Heart left ventricle (tissue), 16 donors: Measurements from ENCODE around the gene GALNT13. TPM values are rescaled to one million over a fixed set of nuclear protein-coding genes. Genes with fewer than 3 reads are reported as not detected.

Experiments
- ATAC-seq, 4 donors: fragments of 200-7000 bp; cut with Tn5 transposase; one replicate each; pipeline ENCODE4 v1.9.1; 2020 to 2022; ENCODE audit warnings: moderate library complexity in 4 of 4, mild to moderate bottlenecking in 3 of 4, moderate number of reproducible peaks in 1 of 4
- DNase-seq, 5 donors: peaks; one replicate each; pipeline ENCODE4 v3.0.0-alpha.2; 2020
- H3K27ac ChIP-seq, 12 donors: fragments of 200-600 bp; sonication (generic) in 4 of 12; one replicate each; pipeline versions ENCODE4 v1.5.0 to v1.8.0; 2016 to 2022; ENCODE audit warnings: mild to moderate bottlenecking in 2 of 12
- H3K27me3 ChIP-seq, 9 donors: fragments of 200-600 bp; sonication (generic) in 2 of 9; one replicate each; pipeline versions ENCODE4 v1.5.1 to v1.8.0; 2016 to 2022; ENCODE audit warnings: mild to moderate bottlenecking in 3 of 9
- H3K36me3 ChIP-seq, 9 donors: fragments of 200-600 bp; sonication (generic) in 2 of 9; one replicate each; pipeline versions ENCODE4 v1.5.0 to v1.8.0; 2018 to 2022; ENCODE audit warnings: mild to moderate bottlenecking in 2 of 9
- H3K4me1 ChIP-seq, 12 donors: fragments of 200-600 bp; sonication (generic) in 4 of 12; one replicate each; pipeline versions ENCODE4 v1.5.0 to v1.8.0; 2016 to 2022; ENCODE audit warnings: mild to moderate bottlenecking in 3 of 12
- H3K4me3 ChIP-seq, 12 donors: fragments of 200-600 bp; sonication (generic) in 4 of 12; one replicate each; pipeline versions ENCODE4 v1.5.0 to v1.8.0; 2017 to 2022; ENCODE audit warnings: mild to moderate bottlenecking in 9 of 12, moderate library complexity in 4 of 12
- H3K9me3 ChIP-seq, 12 donors: fragments of 200-600 bp; sonication (generic) in 4 of 12; one replicate each; pipeline versions ENCODE4 v1.5.0 to v1.8.0; 2016 to 2022; ENCODE audit warnings: mild to moderate bottlenecking in 1 of 12
- CTCF ChIP-seq, 12 donors: fragments of 200-600 bp; sonication (generic) in 4 of 12; IDR thresholded peaks; one replicate each; pipeline versions ENCODE4 v1.5.0 to v1.8.0; 2018 to 2022; ENCODE audit warnings: antibody characterized with exemption in 12 of 12, mild to moderate bottlenecking in 5 of 12
- POLR2A ChIP-seq, 2 donors: fragments of 450-650 bp; IDR thresholded peaks; one replicate each; pipeline ENCODE4 v1.6.1; 2017; ENCODE audit warnings: antibody characterized with exemption in 2 of 2, mild to moderate bottlenecking in 2 of 2, moderate library complexity in 2 of 2
- WGBS, 4 donors: extraction: QIAGEN DNeasy Blood & Tissue Kit in 2 of 4; methylation state at CpG; one replicate each; pipeline versions ENCODE4 v1.1.5 to v1.1.7; 2013 to 2018; 5-methylcytosine and 5-hydroxymethylcytosine counted together
- intact Hi-C, 10 donors: fragments of 100-400 bp; cut with DNase I; formaldehyde crosslinking; loops; one replicate each; pipeline versions ENCODE4 v1.11.1 to v1.14.2; 2022
- polyA plus RNA-seq, 2 donors: library from polyadenylated mRNA; stranded (reverse); fragments of 200-250 nt; gene quantifications; one replicate each; pipeline ENCODE4 v1.2.3, GENCODE V29; 2013
- total RNA-seq, 9 donors: library from RNA; depleted of rRNA in 2 of 9; stranded (reverse); fragments of >200 nt in 2 of 9; fragmentation: NEBNext Ultra II Directional in 3 of 9; extraction: Animal tissue kit (Norgen Biotek cat#: 25700) in 3 of 9; gene quantifications; one replicate each; pipeline versions ENCODE4 v1.1.0 to v1.2.4, GENCODE V29; 2016 to 2023
- donor health status: ischemic (EF 13 %, LVEDD 7.1; RV severe dilation, severe dysfunction).
- donor health status: healthy with polysubstance abuse.
- donor health status: DM: no; HTN: yes; CAD: no.
- donor health status: DM: no; HTN: no; CAD: no.
- donor health status: ischemic (EF 25% LVEDD 6.9; RV normal size, moderate dysfunction).
- donor health status: ischemic (EF 25% LVEDD 5.7; RV mildly dilated, moderate dysfunction).
- donor health status: healthy.
- donor health status: DM: yes; HTN: yes; CAD: no.
- donor health status: ischemic (EF 35%, LVEDD 5.7; RV mildly dilated, moderate dysfunction).
- donor health status: nonischemic (EF 11% LVEDD 7.7; RV severe dilation, severe dysfunction).
- donor health status: DM: yes; HTN: yes; CAD: no.
- donor health status: PGD.
- donor health status: ischemic (EF 29% LVEDD 5.4; RV normal size, mild dysfunction).
- donor health status: nonischemic (EF 23%, LVEDD 6.1; RV moderate dilation, normal function).

Gene GALNT13
- total and polyA plus RNA-seq, 11 donors: 0.11 to 1.5 (median 0.22) TPM; not detected in 3

- intact Hi-C loops: no loop called here
- DNase-seq (no peak), ATAC-seq (no peak)
- Histone ChIP-seq H3K36me3 (no peaks in the 10 kb centered on the region), H3K4me1 (no peaks in the 10 kb centered on the region), H3K27me3 (no peaks in the 10 kb centered on the region), H3K27ac (no peak overlapping the region), H3K4me3 (no peak overlapping the region), H3K9me3 (no peaks in the 10 kb centered on the region)
- 35 to 43% (median 37%) methylated on average over 3 of the region's 3 CpGs for WGBS, 4 donors
- TF ChIP-seq CTCF (IDR thresholded peaks at IDR 0.05): no peak
- TF ChIP-seq POLR2A (IDR thresholded peaks at IDR 0.05): no peak
Observed at GRCh38 chr2:153940511-153940910, 68.8 kb downstream of the GALNT13 start.

GRCh38 chr2:153944800-153945199, 73.1 kb downstream of the GALNT13 start:
- 81 to 86% (median 82%) methylated on average over 8 of the region's 8 CpGs for WGBS, 4 donors
- intact Hi-C loops: no loop called here
- no peaks in the 10 kb centered on the region for H3K27me3 ChIP-seq
- H3K36me3 ChIP-seq: no peaks in the 10 kb centered on the region
- H3K27ac ChIP-seq: no peak overlapping the region
- ATAC-seq (no peak), DNase-seq (no peak)
- H3K9me3 ChIP-seq: peaks cover 0 to 8% (median 0%) of the 10 kb centered on the region in 12 donors
- no peak overlapping the region for H3K4me3 ChIP-seq
- no peaks in the 10 kb centered on the region for H3K4me1 ChIP-seq
- no peak for TF ChIP-seq CTCF (IDR thresholded peaks at IDR 0.05)

GRCh38 chr2:153946036-153946435, 74.3 kb downstream of the GALNT13 start:
- DNase-seq (no peak), ATAC-seq (no peak)
- Histone ChIP-seq H3K27ac (no peak overlapping the region), H3K4me1 (no peaks in the 10 kb centered on the region), H3K27me3 (no peaks in the 10 kb centered on the region), H3K9me3 (peaks cover 0 to 8% (median 0%) of the 10 kb centered on the region in 12 donors), H3K36me3 (no peaks in the 10 kb centered on the region), H3K4me3 (no peak overlapping the region)
- no peak for TF ChIP-seq CTCF (IDR thresholded peaks at IDR 0.05)
- TF ChIP-seq POLR2A (IDR thresholded peaks at IDR 0.05): no peak
- intact Hi-C loops: no loop called here

GRCh38 chr2:153953761-153954160, 82.0 kb downstream of the GALNT13 start:
- Histone ChIP-seq H3K4me3 (no peak overlapping the region), H3K4me1 (no peaks in the 10 kb centered on the region), H3K9me3 (peaks cover 0 to 3% (median 0%) of the 10 kb centered on the region in 12 donors), H3K27me3 (no peaks in the 10 kb centered on the region), H3K36me3 (no peaks in the 10 kb centered on the region), H3K27ac (no peak overlapping the region)
- TF ChIP-seq POLR2A (IDR thresholded peaks at IDR 0.05): no peak
- TF ChIP-seq CTCF (IDR thresholded peaks at IDR 0.05): no peak
- DNase-seq (no peak), ATAC-seq (no peak)
- intact Hi-C loops: no loop called here
